A172 (cell line): Measurements from ENCODE around the gene ANO2. TPM values are rescaled to one million over a fixed set of nuclear protein-coding genes. Genes with fewer than 3 reads are reported as not detected.

Source experiments
- DNase-seq: peaks from one replicate; pipeline ENCODE4 v3.0.0-alpha.2; 2015; ENCODE audit warnings: low spot score
- total RNA-seq: library from RNA; depleted of rRNA; stranded (reverse); fragments of >200 nt; shearing (Covaris generic); gene quantifications from 2 replicates; pipeline ENCODE4 v1.2.3, GENCODE V29; 2014

The ANO2 gene
- total RNA-seq, 1 experiment from 2014 or later, result 2.1 TPM

- DNase-seq, result no peak
These were observed 221.3 kb downstream of the ANO2 start for GRCh38 chr12:5723711-5724252.

- DNase-seq, result no peak
These were observed 222.0 kb downstream of the ANO2 start for GRCh38 chr12:5723071-5723470.

GRCh38 chr12:5720381-5721005 is 224.6 kb downstream of the ANO2 start:
- no peak for DNase-seq

- DNase-seq, result peak; percentile 3
These were observed 226.4 kb downstream of the ANO2 start for GRCh38 chr12:5718680-5719079.

GRCh38 chr12:5718073-5718472 is 227.0 kb downstream of the ANO2 start:
- DNase-seq, result no peak

- no peak for DNase-seq
These were observed 228.1 kb downstream of the ANO2 start for GRCh38 chr12:5716976-5717375.

GRCh38 chr12:5716201-5716600 is 228.9 kb downstream of the ANO2 start:
- DNase-seq, result no peak

- DNase-seq, result no peak
These were observed 230.0 kb downstream of the ANO2 start for GRCh38 chr12:5715021-5715420.

GRCh38 chr12:5713599-5714081 is 231.4 kb downstream of the ANO2 start:
- DNase-seq, result no peak

GRCh38 chr12:5710260-5710878 is 234.7 kb downstream of the ANO2 start:
- DNase-seq, result no peak

- DNase-seq, result no peak
These were observed 236.7 kb downstream of the ANO2 start for GRCh38 chr12:5708371-5708770.

- no peak for DNase-seq
These were observed 238.8 kb downstream of the ANO2 start for GRCh38 chr12:5706247-5706646.

GRCh38 chr12:5705791-5706190 is 239.3 kb downstream of the ANO2 start:
- DNase-seq, result no peak

- no peak for DNase-seq
These were observed 250.2 kb downstream of the ANO2 start for GRCh38 chr12:5694759-5695409.

- DNase-seq, result no peak
These were observed 252.2 kb downstream of the ANO2 start for GRCh38 chr12:5692850-5693249.

GRCh38 chr12:5691943-5692342 is 253.1 kb downstream of the ANO2 start:
- DNase-seq, result no peak

- DNase-seq, result no peak
These were observed 254.8 kb downstream of the ANO2 start for GRCh38 chr12:5690240-5690639.

GRCh38 chr12:5689773-5690172 is 255.3 kb downstream of the ANO2 start:
- no peak for DNase-seq

- DNase-seq, result no peak
These were observed 256.8 kb downstream of the ANO2 start for GRCh38 chr12:5688226-5688625.

GRCh38 chr12:5685935-5686334 is 259.1 kb downstream of the ANO2 start:
- no peak for DNase-seq

GRCh38 chr12:5684989-5685388 is 260.1 kb downstream of the ANO2 start:
- DNase-seq, result no peak

GRCh38 chr12:5682581-5682980 is 262.5 kb downstream of the ANO2 start:
- no peak for DNase-seq

GRCh38 chr12:5678176-5678575 is 266.9 kb downstream of the ANO2 start:
- no peak for DNase-seq
